Left ventricle myocardium superior (tissue), 1 donor: ENCODE results near the gene PDGFRA. TPM values are rescaled to one million over a fixed set of nuclear protein-coding genes. Genes with fewer than 3 reads are reported as not detected.
"Not testable (repeated sequence)": the region's sequence is repeated elsewhere in the genome, so short reads cannot be mapped to it uniquely, and the experiment has no call there.

Source experiments
- ATAC-seq: fragments of 200-7000 bp; cut with Tn5 transposase; one replicate; pipeline ENCODE4 v1.9.1; 2020; ENCODE audit warnings: mild to moderate bottlenecking, moderate library complexity
- DNase-seq: peaks from one replicate; pipeline ENCODE4 v3.0.0-alpha.2; 2020
- intact Hi-C: fragments of 100-400 bp; cut with micrococcal nuclease; formaldehyde crosslinking; loops from one replicate; pipeline ENCODE4 v1.11.0; 2022
- total RNA-seq: library from RNA; stranded (reverse); fragmentation: NEBNext Ultra II Directional; extraction: Animal tissue kit (Norgen Biotek cat#: 25700); gene quantifications from one replicate; pipeline ENCODE4 v1.2.1, GENCODE V29; 2021
- donor health status: DM: no; HTN: yes; CAD: no; lungs with severe emphysema.

The PDGFRA gene
- total RNA-seq, 1 donor from 2014 or later, result 21.6 TPM

- intact Hi-C loops, result no loop called here
- no peak for ATAC-seq
- no peak for DNase-seq
Measured at GRCh38 chr4:54238389-54238788, 9.3 kb downstream of the PDGFRA start.

GRCh38 chr4:54241268-54241823, 12.3 kb downstream of the PDGFRA start:
- ATAC-seq, DNase-seq, intact Hi-C loops: not testable (repeated sequence)

DNA sequence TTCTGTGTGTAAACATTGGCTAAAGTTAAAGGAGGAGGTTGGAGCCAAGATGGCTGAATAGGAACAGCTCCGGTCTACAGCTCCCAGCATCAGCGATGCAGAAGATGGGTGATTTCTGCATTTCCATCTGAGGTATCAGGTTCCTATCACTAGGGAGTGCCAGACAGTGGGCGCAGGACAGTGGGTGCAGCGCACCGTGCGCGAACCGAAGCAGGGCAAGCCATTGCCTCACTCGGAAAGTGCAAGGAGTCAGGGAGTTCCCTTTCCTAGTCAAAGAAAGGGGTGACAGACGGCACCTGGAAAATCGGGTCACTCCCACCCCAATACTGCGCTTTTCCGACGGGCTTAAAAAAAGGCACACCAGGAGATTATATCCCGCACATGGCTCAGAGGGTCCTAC, 14.4 kb downstream of the PDGFRA start:
- DNase-seq, intact Hi-C loops, ATAC-seq: not testable (repeated sequence)

GRCh38 chr4:54252312-54252711, 23.2 kb downstream of the PDGFRA start:
- ATAC-seq, intact Hi-C loops: not testable (repeated sequence)

GRCh38 chr4:54254116-54254914, 25.2 kb downstream of the PDGFRA start:
- intact Hi-C loops, result no loop called here
- no peak for ATAC-seq
- no peak for DNase-seq

More at GRCh38 chr4:54252312-54252711, 23.2 kb downstream of the PDGFRA start:
- not testable (repeated sequence) for DNase-seq

GRCh38 chr4:54254915-54255246, 25.8 kb downstream of the PDGFRA start:
- ATAC-seq (peak; percentile 34), DNase-seq (no peak)
- intact Hi-C loops, result no loop called here

GRCh38 chr4:54255881-54256280, 26.8 kb downstream of the PDGFRA start:
- intact Hi-C loops, result no loop called here
- DNase-seq (no peak), ATAC-seq (peak; percentile 46)

DNA sequence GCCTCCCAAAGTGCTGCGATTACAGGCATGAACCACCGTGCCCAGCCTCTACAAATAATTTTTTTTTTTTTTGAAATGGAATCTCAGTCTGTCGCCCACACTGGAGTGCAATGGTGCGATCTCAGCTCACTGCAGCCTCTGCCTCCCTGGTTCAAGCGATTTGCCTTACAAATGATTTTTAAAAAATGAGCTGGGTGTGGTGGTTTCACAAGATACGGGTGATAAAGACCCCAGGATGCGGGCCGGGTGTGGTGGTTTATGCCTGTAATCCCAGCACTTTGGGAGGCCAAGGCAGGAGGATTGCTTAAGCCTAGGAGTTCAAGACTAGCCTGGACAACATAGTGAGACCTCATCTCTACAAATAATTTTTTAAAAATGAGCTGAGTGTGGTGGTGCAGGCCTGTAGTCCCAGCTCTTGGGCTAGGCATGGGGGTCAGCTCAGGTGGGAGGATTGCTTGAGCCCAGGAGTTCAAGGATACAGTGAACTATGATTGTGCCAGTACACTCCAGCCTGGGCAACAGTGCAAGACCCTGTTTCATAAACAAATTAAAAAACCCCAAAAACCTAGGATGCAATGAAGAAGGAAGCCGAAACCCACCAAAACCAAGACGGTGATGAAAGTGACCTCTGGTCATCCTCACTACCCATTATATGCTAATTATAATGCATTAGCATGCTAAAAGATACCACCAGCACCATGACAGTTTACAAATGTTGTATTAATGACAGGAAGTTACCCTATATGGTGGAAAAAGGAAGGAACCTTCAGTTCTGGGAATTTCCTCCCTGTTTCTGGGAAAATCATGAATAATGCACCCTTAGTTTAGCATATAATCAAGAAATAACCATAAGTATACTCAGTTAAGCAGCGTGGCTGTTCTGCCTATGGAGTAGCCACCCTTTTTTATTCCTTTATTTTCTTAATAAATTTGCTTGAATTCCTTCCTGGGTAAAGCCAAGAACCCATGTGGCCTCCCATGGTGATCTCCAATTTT, 27.7 kb downstream of the PDGFRA start:
- intact Hi-C loops, result no loop called here
- no peak for DNase-seq
- no peak for ATAC-seq

DNA sequence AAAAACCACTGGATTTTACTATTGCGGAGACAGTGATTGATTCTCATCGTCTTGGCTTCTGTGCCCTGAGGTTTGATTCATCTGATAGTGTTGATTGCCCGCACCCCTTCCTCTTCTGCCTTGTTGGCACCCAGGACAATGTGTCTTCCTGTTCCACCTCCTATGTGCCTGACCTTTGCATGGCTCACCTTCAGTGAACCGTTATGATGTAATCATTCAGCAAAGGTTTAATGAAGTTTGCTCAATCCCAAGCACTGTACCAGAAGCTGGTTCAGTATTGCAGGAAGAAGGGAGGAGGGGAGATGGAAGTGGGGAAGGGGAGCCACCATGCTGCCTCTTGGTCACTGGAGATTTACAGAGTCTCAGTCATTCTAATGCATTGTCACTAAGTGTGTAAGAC, 36.3 kb downstream of the PDGFRA start:
- no peak for DNase-seq
- intact Hi-C loops, result no loop called here
- ATAC-seq, result no peak

GRCh38 chr4:54268151-54268550, 39.1 kb downstream of the PDGFRA start:
- intact Hi-C loops, result no loop called here
- DNase-seq, result no peak
- ATAC-seq, result no peak

DNA sequence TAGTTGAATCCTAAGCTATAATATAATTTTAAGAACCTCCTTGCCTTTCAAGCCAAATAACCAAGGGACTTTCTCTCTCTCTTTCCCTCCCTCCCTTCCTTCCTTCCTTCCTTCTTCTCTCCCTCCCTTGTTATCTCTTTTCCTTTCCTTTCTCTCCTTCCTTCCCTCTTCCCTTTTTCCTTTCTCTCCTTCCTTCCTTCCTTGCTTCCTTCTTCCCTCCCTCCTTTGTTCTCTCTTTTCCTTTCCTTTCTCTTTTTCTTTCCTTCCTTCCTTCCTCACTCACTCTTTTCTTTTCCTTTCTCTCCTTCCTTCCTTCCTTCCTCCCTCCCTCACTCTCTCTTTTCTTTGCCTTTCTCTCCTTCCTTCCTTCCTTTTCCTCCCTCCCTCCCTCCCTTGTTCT, 42.4 kb downstream of the PDGFRA start:
- no peak for ATAC-seq
- DNase-seq, result no peak
- intact Hi-C loops, result no loop called here

GRCh38 chr4:54272051-54272450, 43.0 kb downstream of the PDGFRA start:
- intact Hi-C loops, result no loop called here
- no peak for DNase-seq
- no peak for ATAC-seq

DNA sequence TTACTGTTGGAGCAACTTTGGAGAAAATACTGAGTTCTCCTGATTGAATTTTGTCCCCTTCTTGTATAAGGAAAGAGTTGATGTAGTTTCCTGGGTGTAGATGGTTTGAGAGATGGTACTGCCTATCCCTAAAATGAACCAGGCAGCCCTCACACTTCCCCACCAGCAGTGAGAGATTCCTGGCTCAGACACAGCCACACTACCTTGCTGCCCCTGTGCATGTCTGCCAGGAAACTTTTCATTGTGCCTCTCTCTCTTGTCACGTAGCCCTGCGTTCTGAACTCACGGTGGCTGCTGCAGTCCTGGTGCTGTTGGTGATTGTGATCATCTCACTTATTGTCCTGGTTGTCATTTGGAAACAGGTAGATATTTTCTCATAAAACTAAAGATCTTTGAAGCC, 45.2 kb downstream of the PDGFRA start:
- no peak for DNase-seq
- ATAC-seq, result peak; percentile 71
- intact Hi-C loops, result no loop called here

GRCh38 chr4:54274795-54275665, 45.9 kb downstream of the PDGFRA start:
- no peak for DNase-seq
- intact Hi-C loops, result no loop called here
- ATAC-seq, result no peak

DNA sequence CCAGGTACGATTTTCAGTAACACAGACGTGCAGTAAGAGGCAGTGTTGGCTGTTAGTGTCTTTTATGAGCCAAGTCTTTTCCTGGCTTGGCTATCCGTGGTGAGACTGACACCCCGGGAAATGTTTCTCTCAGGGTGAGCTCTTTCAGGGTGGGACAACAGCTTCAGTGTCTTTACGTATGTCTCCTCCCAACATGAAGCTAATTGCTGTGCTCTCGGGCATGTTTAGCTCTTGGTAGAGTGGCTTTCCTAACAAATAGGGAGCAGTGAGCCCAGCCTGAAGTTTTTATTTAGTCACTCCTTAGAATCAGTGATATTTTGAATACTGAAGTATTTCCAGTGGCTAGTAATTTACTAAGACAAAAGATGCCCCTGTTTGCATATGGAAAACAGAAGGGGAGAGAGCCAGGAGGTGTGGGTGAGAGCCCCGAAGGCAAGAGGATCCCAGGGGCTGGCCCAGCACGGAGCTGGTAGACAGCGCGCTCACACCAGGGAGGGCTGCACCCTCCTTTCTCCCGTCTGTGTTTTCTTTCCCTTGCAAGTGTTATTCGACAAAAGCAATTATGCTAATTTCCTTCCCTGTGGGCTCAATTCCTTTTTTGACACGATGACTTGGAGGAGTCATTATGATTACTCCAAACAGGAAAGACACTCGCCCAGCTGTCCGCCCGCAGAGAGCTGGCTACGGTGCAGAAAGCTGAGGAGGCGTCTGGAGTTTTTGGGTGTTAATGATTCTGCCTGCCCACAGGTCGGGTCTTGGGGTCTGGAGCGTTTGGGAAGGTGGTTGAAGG, 47.7 kb downstream of the PDGFRA start:
- ATAC-seq (no peak), DNase-seq (no peak)
- intact Hi-C loops, result no loop called here

DNA sequence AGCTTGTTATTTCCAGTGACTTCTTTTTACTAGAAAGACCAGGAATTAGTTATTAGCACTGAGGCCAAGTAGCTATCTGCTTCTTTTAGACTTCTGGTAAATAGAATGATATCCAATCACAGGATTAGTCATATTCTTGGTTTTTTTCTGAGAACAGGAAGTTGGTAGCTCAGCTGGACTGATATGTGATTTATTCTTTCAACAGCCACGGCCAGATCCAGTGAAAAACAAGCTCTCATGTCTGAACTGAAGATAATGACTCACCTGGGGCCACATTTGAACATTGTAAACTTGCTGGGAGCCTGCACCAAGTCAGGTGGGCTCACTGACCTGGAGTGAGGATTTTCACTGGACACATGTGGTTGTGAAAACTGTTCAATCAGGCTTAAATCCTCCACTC, 48.6 kb downstream of the PDGFRA start:
- ATAC-seq, result no peak
- DNase-seq, result no peak
- intact Hi-C loops, result no loop called here

- intact Hi-C loops, result no loop called here
- DNase-seq, result no peak
- no peak for ATAC-seq
Measured at GRCh38 chr4:54278216-54278615, 49.1 kb downstream of the PDGFRA start.

- DNase-seq (peak; percentile 87), ATAC-seq (peak; percentile 98)
- intact Hi-C loops, result no loop called here
Measured at GRCh38 chr4:54281054-54281766, 52.1 kb downstream of the PDGFRA start.
